ENCODE measurements around the gene HDAC4. TPM values are rescaled to one million over a fixed set of nuclear protein-coding genes. Genes with fewer than 3 reads are reported as not detected.

Gene HDAC4
- total RNA-seq, 1 donor from 2014 or later, result 39.0 TPM

DNA sequence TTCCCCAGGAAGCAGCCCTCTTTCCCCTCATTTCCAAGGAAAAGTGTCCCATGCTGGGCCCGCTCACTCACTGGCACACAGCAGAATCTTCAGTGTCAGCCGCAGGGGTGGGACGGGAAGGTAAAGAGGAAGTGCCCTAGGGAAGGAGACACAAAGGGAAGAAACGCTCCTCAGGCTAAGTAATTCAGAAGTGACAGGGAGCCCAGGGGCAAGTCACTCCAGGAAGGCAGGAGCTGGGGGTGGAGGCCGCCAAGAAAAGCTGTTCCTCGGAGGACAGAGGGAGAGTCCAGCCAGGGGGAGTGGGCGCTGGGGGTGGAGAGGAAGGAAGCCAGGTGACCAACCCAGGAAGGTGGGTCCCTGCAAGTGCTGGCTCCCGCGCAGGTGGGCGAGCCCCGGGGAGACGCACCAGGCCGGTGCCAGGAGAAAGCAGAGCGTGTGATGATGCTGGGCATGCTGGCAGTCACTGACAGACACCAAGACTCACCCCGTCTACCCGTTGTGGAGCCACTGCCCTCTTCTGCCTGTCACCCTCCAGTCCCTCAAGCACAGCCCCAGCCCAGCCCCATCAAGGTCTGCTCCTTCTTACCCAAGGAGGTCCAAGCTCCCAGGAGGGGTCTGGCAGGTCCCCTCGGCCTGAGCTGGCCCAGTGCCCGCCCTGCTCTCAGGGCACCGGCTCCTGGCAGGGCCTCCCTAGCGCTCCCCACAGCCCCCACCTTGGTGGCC, 21.7 kb downstream of the HDAC4 start:
- H3K4me1 Mint-ChIP-seq (ENCODE audit: unreplicated experiment), result peaks cover 18% of the 10 kb centered on the region
- no peak overlapping the region for H3K27ac Mint-ChIP-seq
- H3K36me3 Mint-ChIP-seq, result peaks cover 11% of the 10 kb centered on the region
- TF ChIP-seq, protein P1, sequence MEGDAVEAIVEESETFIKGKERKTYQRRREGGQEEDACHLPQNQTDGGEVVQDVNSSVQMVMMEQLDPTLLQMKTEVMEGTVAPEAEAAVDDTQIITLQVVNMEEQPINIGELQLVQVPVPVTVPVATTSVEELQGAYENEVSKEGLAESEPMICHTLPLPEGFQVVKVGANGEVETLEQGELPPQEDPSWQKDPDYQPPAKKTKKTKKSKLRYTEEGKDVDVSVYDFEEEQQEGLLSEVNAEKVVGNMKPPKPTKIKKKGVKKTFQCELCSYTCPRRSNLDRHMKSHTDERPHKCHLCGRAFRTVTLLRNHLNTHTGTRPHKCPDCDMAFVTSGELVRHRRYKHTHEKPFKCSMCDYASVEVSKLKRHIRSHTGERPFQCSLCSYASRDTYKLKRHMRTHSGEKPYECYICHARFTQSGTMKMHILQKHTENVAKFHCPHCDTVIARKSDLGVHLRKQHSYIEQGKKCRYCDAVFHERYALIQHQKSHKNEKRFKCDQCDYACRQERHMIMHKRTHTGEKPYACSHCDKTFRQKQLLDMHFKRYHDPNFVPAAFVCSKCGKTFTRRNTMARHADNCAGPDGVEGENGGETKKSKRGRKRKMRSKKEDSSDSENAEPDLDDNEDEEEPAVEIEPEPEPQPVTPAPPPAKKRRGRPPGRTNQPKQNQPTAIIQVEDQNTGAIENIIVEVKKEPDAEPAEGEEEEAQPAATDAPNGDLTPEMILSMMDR (conservative IDR thresholded peaks at IDR 0.05), result no peak
- DNase-seq (ENCODE audit: extremely low spot score, unreplicated experiment), result no peak
- no peaks in the 10 kb centered on the region for H3K9me3 Mint-ChIP-seq
- H3K4me3 Mint-ChIP-seq, result no peak overlapping the region
- H3K27me3 Mint-ChIP-seq, result no peaks in the 10 kb centered on the region

DNA sequence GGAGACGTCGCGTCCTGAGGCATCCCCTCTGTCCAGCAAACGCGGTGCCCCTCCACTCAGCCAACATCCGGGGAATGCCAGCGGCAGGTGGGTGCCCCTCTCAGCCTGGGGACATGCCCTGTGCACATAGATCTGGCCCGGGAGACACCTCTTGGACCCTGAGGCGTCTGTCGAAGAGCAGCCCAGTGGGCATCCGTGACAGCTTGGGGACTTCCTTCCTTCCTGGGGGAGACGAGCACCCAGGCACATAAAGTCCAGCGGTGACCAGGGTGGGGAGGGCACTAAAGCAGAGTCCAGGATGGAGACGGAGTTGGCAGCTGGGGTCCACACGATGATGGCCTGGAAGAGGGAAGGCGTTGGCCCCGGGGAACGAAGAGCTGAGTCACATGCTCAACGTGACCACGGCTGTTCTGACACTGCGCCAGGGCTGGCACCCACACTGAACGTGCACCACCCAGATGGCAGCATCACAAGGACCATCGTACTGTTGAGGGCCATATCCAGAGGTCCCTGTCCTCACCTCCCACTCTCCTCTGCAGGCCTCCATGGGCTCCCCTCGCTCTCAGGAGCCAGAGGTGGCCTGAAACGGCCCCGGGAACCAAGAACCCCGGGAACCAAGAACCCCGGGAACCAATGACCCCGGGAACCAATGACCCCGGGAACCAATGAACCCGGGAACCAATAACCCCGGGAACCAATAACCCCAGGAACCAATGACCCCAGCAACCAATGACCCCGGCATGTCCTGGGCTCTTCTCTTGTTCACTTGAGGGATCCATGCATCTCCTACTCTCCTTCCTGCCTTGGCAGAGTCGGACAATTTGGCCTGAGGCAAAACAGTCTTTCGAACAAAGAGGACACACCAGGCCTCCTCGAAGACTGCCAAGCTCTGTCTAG, 22.6 kb downstream of the HDAC4 start:
- no peaks in the 10 kb centered on the region for H3K27me3 Mint-ChIP-seq
- TF ChIP-seq, protein P1 (conservative IDR thresholded peaks at IDR 0.05), result no peak
- no peaks in the 10 kb centered on the region for H3K9me3 Mint-ChIP-seq
- H3K36me3 Mint-ChIP-seq, result peaks cover 7% of the 10 kb centered on the region
- no peak for DNase-seq (ENCODE audit: extremely low spot score, unreplicated experiment)
- no peak overlapping the region for H3K27ac Mint-ChIP-seq
- no peak overlapping the region for H3K4me3 Mint-ChIP-seq
- H3K4me1 Mint-ChIP-seq (ENCODE audit: unreplicated experiment), result peaks cover 18% of the 10 kb centered on the region

DNA sequence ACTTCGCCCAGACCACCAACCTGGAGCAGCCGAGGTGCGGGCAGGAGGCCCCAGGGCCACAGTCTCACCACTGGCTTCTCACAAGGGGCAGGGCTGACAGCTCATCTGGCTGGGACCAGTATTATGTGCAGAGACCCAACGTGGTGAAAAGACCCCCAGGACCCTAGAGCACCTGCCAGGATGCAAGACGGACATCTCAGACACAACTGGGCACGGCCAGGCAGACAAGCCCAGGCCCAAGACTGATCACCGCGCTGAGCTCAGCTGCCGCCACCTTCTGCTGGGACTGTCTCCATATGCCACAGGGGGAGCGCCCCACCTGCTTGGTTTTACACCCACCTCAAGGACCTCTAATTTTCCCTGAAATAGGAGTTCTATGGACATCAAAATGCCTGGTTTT, 23.2 kb downstream of the HDAC4 start:
- TF ChIP-seq, protein P1 (conservative IDR thresholded peaks at IDR 0.05), result no peak
- H3K9me3 Mint-ChIP-seq, result no peaks in the 10 kb centered on the region
- peaks cover 7% of the 10 kb centered on the region for H3K36me3 Mint-ChIP-seq
- H3K27me3 Mint-ChIP-seq, result no peaks in the 10 kb centered on the region
- no peak overlapping the region for H3K4me3 Mint-ChIP-seq
- H3K4me1 Mint-ChIP-seq (ENCODE audit: unreplicated experiment), result peaks cover 18% of the 10 kb centered on the region
- DNase-seq (ENCODE audit: extremely low spot score, unreplicated experiment), result no peak
- H3K27ac Mint-ChIP-seq, result no peak overlapping the region

DNA sequence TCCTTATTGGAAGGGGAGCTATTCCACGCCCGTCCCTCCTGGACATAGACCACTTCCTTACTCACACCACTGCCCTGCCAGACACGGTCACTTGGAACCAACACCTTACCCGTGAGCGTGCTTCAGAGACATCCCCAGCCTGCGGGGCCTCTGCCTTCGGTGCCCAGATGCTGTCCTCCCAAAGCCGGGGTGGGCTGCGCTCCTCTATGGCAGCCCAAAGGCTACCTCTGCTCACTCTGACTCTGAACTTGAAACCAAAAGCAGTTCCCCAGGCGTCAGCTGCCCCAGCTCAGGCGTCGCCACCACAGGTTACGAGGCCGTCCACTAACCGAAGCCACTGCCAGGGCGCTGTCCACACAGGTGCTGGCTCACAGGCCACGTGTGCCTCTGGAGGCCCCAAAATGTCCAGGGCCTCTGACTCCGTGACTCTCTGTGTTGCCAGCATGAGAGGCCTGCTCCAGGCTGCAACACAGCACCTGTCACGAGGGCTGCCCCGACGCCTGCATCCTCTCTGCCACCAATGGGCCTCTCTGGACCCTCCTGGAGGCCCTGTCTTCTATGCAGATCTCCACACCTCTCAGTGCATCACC, 23.8 kb downstream of the HDAC4 start:
- no peaks in the 10 kb centered on the region for H3K9me3 Mint-ChIP-seq
- H3K27ac Mint-ChIP-seq, result no peak overlapping the region
- H3K36me3 Mint-ChIP-seq, result peaks cover 7% of the 10 kb centered on the region
- no peaks in the 10 kb centered on the region for H3K27me3 Mint-ChIP-seq
- H3K4me1 Mint-ChIP-seq (ENCODE audit: unreplicated experiment), result peaks cover 14% of the 10 kb centered on the region
- no peak for DNase-seq (ENCODE audit: extremely low spot score, unreplicated experiment)
- no peak overlapping the region for H3K4me3 Mint-ChIP-seq
- TF ChIP-seq, protein P1 (conservative IDR thresholded peaks at IDR 0.05), result no peak

DNA sequence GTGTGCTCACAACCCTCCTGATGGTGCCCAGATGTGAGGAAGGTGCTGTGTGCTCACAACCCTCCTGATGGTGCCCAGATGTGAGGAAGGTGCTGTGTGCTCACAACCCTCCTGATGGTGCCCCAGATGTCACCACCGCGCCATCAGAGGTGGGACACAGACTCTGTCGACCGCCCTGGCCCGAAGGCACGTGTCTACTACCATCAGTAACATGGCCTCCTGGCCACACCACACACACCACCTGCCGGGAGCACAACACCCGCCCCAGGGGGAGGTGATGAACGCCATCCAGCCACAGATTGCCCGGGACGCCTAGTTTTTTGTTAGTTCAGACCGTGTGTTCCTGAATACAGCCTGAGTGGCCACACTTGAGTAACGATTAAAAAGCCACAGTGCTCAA, 24.5 kb downstream of the HDAC4 start:
- Mint-ChIP-seq H3K4me3 (no peak overlapping the region), H3K27me3 (no peaks in the 10 kb centered on the region), H3K9me3 (no peaks in the 10 kb centered on the region), H3K36me3 (peaks cover 7% of the 10 kb centered on the region), H3K27ac (no peak overlapping the region), H3K4me1 (ENCODE audit: unreplicated experiment) (peaks cover 8% of the 10 kb centered on the region)
- TF ChIP-seq, protein P1 (conservative IDR thresholded peaks at IDR 0.05), result no peak
- no peak for DNase-seq (ENCODE audit: extremely low spot score, unreplicated experiment)

Measured in type B pancreatic cell (in vitro differentiated cells).